NCI-H1048 (cell line): ENCODE measurements around the gene CRYBB1.

Experiments used
- DNase-seq: peaks from one replicate; lab custom pipeline; 2025; lab: John Stamatoyannopoulos, UW

Gene CRYBB1

GRCh38 chr22:26576026-26576680 is 41.7 kb downstream of the CRYBB1 start:
- no peak for DNase-seq

GRCh38 chr22:26574001-26574723 is 43.7 kb downstream of the CRYBB1 start:
- DNase-seq = no peak

GRCh38 chr22:26573026-26573662 is 44.7 kb downstream of the CRYBB1 start:
- DNase-seq = no peak

GRCh38 chr22:26570864-26571525 is 46.8 kb downstream of the CRYBB1 start:
- no peak for DNase-seq

GRCh38 chr22:26570115-26570514 is 47.7 kb downstream of the CRYBB1 start:
- DNase-seq = no peak

- DNase-seq = no peak
These were observed 49.6 kb downstream of the CRYBB1 start for GRCh38 chr22:26568207-26568706.

GRCh38 chr22:26567610-26568009 is 50.2 kb downstream of the CRYBB1 start:
- DNase-seq = no peak

- DNase-seq = no peak
These were observed 50.8 kb downstream of the CRYBB1 start for GRCh38 chr22:26566994-26567393.

- DNase-seq = no peak
These were observed 51.9 kb downstream of the CRYBB1 start for GRCh38 chr22:26565889-26566288.

- no peak for DNase-seq
These were observed 52.6 kb downstream of the CRYBB1 start for GRCh38 chr22:26565181-26565580.

GRCh38 chr22:26564672-26565071 is 53.2 kb downstream of the CRYBB1 start:
- no peak for DNase-seq

- DNase-seq = no peak
These were observed 53.6 kb downstream of the CRYBB1 start for GRCh38 chr22:26564181-26564580.

GRCh38 chr22:26563022-26563421 is 54.8 kb downstream of the CRYBB1 start:
- DNase-seq = no peak

GRCh38 chr22:26561756-26562417 is 55.9 kb downstream of the CRYBB1 start:
- no peak for DNase-seq

GRCh38 chr22:26559961-26560575 is 57.8 kb downstream of the CRYBB1 start:
- DNase-seq = no peak

GRCh38 chr22:26558248-26558895 is 59.5 kb downstream of the CRYBB1 start:
- DNase-seq = no peak

- DNase-seq = no peak
These were observed 60.9 kb downstream of the CRYBB1 start for GRCh38 chr22:26556904-26557303.

- no peak for DNase-seq
These were observed 62.3 kb downstream of the CRYBB1 start for GRCh38 chr22:26555478-26555877.

- peak; percentile 67 for DNase-seq
These were observed 62.9 kb downstream of the CRYBB1 start for GRCh38 chr22:26554956-26555355.

- DNase-seq = no peak
These were observed 64.6 kb downstream of the CRYBB1 start for GRCh38 chr22:26553056-26553752.
